ENCODE data around the gene SUPT3H. TPM values are rescaled to one million over a fixed set of nuclear protein-coding genes. Genes with fewer than 3 reads are reported as not detected.
"Not testable (repeated sequence)": the region's sequence is repeated elsewhere in the genome, so short reads cannot be mapped to it uniquely, and the experiment has no call there.

The SUPT3H gene
- total and polyA plus RNA-seq, 5 experiments from 2014 or later = 16.9 to 20.8 (median 20.0) TPM

DNA sequence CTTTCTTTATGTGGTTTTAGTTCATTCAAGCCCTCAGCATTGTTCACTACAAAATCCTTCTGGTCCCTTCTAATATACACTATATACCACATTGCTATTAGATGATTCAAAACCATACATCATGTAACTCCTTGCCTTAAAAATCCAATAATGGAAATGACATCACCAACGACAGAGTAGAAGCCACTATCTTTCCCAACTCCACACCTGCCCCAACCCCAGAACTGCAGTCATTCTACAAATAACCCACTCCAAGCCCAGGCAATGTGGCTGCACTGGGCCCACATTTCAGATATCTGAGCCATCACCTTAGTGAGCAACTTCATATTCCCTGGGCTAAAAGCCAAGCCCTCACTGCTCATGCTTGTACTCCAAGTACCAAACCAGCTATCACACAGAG is 72.2 kb downstream of the SUPT3H start:
- DNase-seq (no peak), ATAC-seq (no peak)
- Mint-ChIP-seq H3K4me3 (no peak overlapping the region), H3K36me3 (peaks cover 2 to 46% (median 26%) of the 10 kb centered on the region in 3 donors), H3K27me3 (no peaks in the 10 kb centered on the region), H3K4me1 (peaks cover 25 to 56% (median 39%) of the 10 kb centered on the region in 4 donors), H3K27ac (peak overlapping the region in 2 of 10 donors; percentile 0 to 18), H3K9me3 (peaks cover 3 to 37% (median 24%) of the 10 kb centered on the region in 9 donors)
- POLR2A ChIA-PET = no interaction called here

DNA sequence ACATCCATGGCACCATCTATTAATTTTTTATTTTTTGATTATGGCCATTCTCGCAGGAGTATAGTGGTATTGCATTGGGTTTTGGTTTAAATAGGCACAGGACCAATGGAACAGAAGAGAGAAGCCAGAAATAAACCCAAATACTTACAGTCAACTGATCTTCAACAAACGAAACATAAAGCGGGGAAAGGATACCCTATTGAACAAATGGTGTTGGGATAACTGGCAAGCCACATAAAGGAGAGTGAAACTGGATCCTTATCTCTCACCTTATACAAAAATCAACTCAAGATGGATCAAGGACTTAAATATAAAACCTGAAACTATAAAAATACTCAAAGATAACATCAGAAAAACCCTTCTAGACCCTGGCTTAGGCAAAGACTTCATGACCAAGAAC is 74.9 kb downstream of the SUPT3H start:
- DNase-seq (no peak), ATAC-seq (no peak)
- Mint-ChIP-seq H3K4me1 (peaks cover 6 to 47% (median 33%) of the 10 kb centered on the region in 4 donors), H3K27me3 (no peaks in the 10 kb centered on the region), H3K27ac (peak overlapping the region in 3 of 10 donors; percentile 40 to 44 (median 43)), H3K4me3 (no peak overlapping the region), H3K9me3 (peaks cover 0 to 18% (median 14%) of the 10 kb centered on the region in 9 donors), H3K36me3 (peaks cover 2 to 29% (median 18%) of the 10 kb centered on the region in 3 donors)
- POLR2A ChIA-PET = no interaction called here

DNA sequence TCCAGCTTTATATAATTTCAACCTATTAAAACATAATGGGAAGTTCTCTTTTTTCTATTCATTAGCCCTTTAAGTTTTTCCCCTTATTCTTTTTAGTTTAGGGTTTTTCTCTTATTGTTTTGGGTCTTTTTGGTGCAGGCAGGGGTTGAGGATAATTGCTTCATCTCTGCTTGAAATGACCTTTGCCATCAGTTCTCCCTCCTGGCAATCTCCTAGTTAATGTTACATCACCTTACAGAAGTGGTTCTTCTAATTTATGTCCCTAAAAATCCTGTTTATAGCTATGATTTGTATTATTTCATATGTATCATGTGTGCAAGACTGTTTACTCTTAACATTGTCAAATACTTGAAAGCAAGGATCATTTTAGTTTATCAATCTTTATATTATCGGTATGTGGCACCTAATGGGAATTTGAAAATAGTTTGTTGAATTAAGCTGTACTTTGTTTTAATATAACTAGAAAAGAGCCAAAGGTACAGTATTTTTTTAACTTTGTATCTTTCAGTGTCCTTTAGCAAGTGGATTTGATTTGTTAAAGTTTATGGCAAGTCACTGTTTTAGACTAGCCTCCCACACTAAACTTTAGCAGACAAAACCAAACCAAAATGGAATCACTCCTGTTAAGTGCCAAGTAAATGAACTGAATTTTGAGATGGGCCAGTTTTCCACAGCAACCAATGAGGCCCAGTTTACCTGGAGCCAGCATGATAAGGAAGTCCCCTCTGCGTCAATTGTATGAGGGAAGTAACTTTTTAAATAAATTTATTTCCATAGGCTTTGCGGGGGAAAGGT is 76.2 kb downstream of the SUPT3H start:
- Mint-ChIP-seq H3K9me3 (peaks cover 0 to 14% (median 10%) of the 10 kb centered on the region in 9 donors), H3K4me1 (peaks cover 9 to 50% (median 36%) of the 10 kb centered on the region in 4 donors), H3K27me3 (no peaks in the 10 kb centered on the region), H3K27ac (peak overlapping the region in 7 of 10 donors; percentile 16 to 86 (median 43)), H3K36me3 (peaks cover 0 to 21% (median 17%) of the 10 kb centered on the region in 3 donors), H3K4me3 (no peak overlapping the region)
- no peak for DNase-seq
- ATAC-seq = no peak
- POLR2A ChIA-PET = interaction anchor here (0.9 kb wide), 2 partner anchors 23 to 77 kb away, joined by 3 read pairs; partner anchors contain the start of gene SUPT3H

DNA sequence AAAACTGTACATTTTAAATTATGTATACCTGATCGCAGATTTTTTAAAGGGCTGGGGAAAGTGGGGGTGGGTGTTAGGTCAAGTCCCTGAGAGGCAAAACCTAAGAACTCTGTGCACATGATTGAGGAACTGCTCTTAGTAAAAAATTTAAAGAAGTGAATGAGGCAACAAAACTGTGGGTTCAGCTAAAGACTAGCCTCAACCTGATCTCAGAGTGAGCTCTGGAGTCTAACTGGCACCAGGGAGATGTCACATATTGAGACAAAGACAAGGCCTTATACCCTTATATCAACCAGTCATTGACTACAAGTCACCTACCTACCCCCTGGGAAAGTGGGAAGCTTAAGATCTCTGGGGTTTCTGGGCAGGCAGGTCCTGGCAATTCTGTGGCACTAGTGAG is 77.0 kb downstream of the SUPT3H start:
- Mint-ChIP-seq H3K27me3 (no peaks in the 10 kb centered on the region), H3K36me3 (peaks cover 0 to 13% (median 9%) of the 10 kb centered on the region in 3 donors), H3K4me3 (peak overlapping the region in 1 of 10 donors; percentile 1), H3K9me3 (peaks cover 0 to 7% (median 3%) of the 10 kb centered on the region in 9 donors), H3K27ac (peak overlapping the region in 8 of 10 donors; percentile 27 to 86 (median 68)), H3K4me1 (peaks cover 9 to 46% (median 31%) of the 10 kb centered on the region in 4 donors)
- no peak for ATAC-seq
- POLR2A ChIA-PET = interaction anchor here (0.6 to 0.9 kb wide), 3 partner anchors 15 to 77 kb away, joined by 3 read pairs; partner anchors contain the start of gene SUPT3H
- DNase-seq = no peak

DNA sequence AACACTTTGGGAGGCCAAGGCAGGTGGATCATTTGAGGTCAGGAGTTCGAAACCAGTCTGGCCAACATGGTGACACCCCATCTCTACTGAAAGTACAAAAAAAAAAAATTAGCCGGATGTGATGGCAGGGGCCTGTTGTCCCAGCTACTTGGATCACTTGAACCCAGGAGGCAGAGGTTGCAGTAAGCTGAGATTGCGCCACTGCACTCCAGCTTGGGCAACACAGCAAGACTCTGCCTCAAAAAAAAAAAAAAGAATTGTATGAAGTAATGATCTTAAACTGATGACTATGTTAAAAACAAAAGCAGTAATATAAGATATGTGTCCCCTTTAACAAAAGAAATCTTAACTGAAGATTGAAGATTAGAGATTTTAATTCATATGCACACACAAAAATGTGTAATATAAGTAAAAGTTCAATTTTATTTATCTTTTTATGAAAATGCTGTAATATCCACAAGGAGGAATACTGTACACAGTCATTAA is 78.6 kb downstream of the SUPT3H start:
- peak overlapping the region in 2 of 10 donors; percentile 10 to 11 for H3K27ac Mint-ChIP-seq
- H3K4me3 Mint-ChIP-seq = no peak overlapping the region
- H3K36me3 Mint-ChIP-seq = peaks cover 0 to 7% (median 5%) of the 10 kb centered on the region in 3 donors
- peaks cover 16 to 54% (median 37%) of the 10 kb centered on the region in 4 donors for H3K4me1 Mint-ChIP-seq
- H3K27me3 Mint-ChIP-seq = no peaks in the 10 kb centered on the region
- H3K9me3 Mint-ChIP-seq = peaks cover 0 to 5% (median 3%) of the 10 kb centered on the region in 9 donors
- POLR2A ChIA-PET = interaction anchor here (0.6 kb wide), 1 partner anchor 15 kb away, joined by 3 read pairs; no protein-coding TSS in a partner anchor
- ATAC-seq = no peak
- no peak for DNase-seq

DNA sequence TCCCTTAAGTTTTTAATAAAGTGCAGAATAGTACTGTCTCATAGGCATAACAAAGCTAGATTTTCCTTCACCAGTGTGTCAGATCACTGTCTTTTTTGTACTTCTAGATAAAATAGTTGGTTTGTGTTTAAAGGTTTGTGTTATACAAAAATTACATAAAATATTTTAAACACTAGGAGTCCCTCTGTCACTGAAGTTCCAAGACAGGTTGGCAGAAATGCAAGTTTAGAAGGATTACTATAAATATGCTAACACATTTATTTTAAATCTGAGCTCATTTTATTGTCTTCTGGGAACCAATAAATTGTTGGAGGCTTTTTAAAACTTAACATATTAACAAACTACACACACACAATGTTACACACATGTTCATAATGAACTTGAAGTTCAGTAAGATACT is 80.4 kb downstream of the SUPT3H start:
- Mint-ChIP-seq H3K27ac (peak overlapping the region in 6 of 10 donors; percentile 5 to 86 (median 31)), H3K4me1 (peaks cover 30 to 66% (median 49%) of the 10 kb centered on the region in 4 donors), H3K4me3 (no peak overlapping the region), H3K27me3 (no peaks in the 10 kb centered on the region), H3K36me3 (peaks cover 0 to 11% (median 11%) of the 10 kb centered on the region in 3 donors), H3K9me3 (peaks cover 4 to 18% (median 12%) of the 10 kb centered on the region in 9 donors)
- ATAC-seq = no peak
- DNase-seq = no peak
- POLR2A ChIA-PET = interaction anchor here (0.8 to 1.0 kb wide), 2 partner anchors 13 to 124 kb away, joined by 4 to 5 read pairs; no protein-coding TSS in a partner anchor

- peaks cover 0 to 16% (median 11%) of the 10 kb centered on the region in 3 donors for H3K36me3 Mint-ChIP-seq
These were observed 83.6 kb downstream of the SUPT3H start for GRCh38 chr6:45294065-45294701.

GRCh38 chr6:45293306-45293705 is 84.4 kb downstream of the SUPT3H start:
- peak overlapping the region; percentile 7 to 65 (median 47) for H3K4me3 Mint-ChIP-seq
- H3K9me3 Mint-ChIP-seq = peaks cover 5 to 34% (median 12%) of the 10 kb centered on the region in 9 donors
- POLR2A ChIA-PET = interaction anchor here (1.0 kb wide), 1 partner anchor 18 kb away, joined by 3 read pairs; no protein-coding TSS in a partner anchor
- no peak for ATAC-seq
- peaks cover 0 to 16% (median 11%) of the 10 kb centered on the region in 3 donors for H3K36me3 Mint-ChIP-seq
- H3K27me3 Mint-ChIP-seq = no peaks in the 10 kb centered on the region
- DNase-seq = peak in 3 of 10 donors; percentile 6 to 53 (median 50)
- peak overlapping the region; percentile 32 to 91 (median 74) for H3K27ac Mint-ChIP-seq
- peaks cover 19 to 60% (median 43%) of the 10 kb centered on the region in 4 donors for H3K4me1 Mint-ChIP-seq

More at GRCh38 chr6:45294065-45294701, 83.6 kb downstream of the SUPT3H start:
- ATAC-seq, H3K27me3 Mint-ChIP-seq, POLR2A ChIA-PET, DNase-seq: not testable (repeated sequence)
- H3K4me1 Mint-ChIP-seq = peaks cover 21 to 62% (median 43%) of the 10 kb centered on the region in 4 donors
- H3K4me3 Mint-ChIP-seq = peak overlapping the region in 6 of 10 donors; percentile 13 to 54 (median 37)
- H3K27ac Mint-ChIP-seq = peak overlapping the region in 8 of 10 donors; percentile 32 to 88 (median 78)
- H3K9me3 Mint-ChIP-seq = peaks cover 5 to 34% (median 12%) of the 10 kb centered on the region in 9 donors

DNA sequence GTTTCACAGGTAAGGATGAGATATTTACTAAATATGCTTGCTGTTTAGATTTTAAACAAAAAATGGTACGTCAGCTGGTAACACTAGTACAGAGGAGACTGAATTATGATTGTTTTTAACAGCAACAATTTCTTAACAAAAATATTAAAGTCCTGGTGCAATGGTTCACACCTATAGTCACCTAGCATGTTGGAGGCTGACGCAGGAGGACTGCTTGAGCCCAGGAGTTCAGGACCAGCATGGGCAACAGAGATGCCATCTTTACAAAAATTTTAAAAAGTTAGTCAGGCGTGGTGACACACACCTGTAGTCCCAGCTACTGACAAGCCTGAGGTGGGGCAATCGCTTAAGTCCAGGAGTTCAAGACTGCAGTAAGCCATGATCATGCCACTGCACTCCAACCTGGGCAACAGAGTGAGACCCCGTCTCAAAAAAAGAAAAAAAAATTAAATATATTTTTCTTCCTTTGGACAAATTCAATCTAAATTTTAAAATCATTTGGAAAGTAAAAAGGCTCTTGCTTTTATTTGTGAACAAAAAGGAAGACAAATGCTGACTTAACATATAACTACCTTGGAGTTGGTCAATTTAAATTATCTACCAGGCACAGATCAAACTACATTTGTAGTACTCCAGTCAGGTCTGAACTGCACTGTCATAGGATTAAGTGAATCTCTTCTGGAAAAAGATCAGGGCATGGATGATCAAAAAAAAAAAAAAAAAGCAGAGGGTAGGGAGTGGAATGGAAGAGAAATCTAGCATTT is 87.8 kb downstream of the SUPT3H start:
- ATAC-seq = no peak
- H3K4me3 Mint-ChIP-seq = no peak overlapping the region
- POLR2A ChIA-PET = interaction anchor here (0.7 kb wide), 1 partner anchor 409 kb away, joined by 4 read pairs; no protein-coding TSS in a partner anchor

DNA sequence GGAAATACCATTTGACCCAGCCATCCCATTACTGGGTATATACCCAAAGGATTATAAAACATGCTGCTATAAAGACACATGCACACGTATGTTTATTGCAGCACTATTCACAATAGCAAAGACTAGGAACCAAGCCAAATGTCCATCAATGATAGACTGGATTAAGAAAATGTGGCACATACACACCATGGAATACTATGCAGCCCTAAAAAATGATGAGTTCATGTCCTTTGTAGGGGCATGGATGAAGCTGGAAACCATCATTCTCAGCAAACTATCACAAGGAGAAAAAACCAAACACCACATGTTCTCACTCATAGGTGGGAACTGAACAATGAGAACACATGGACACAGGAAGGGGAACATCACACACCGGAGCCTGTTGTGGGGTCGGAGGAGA is 91.0 kb downstream of the SUPT3H start:
- H3K27ac Mint-ChIP-seq, POLR2A ChIA-PET, DNase-seq, H3K27me3 Mint-ChIP-seq, ATAC-seq, H3K4me3 Mint-ChIP-seq: not testable (repeated sequence)
- Mint-ChIP-seq H3K9me3 (peaks cover 0 to 18% (median 6%) of the 10 kb centered on the region in 9 donors), H3K36me3 (peaks cover 2 to 10% (median 7%) of the 10 kb centered on the region in 3 donors), H3K4me1 (peaks cover 5 to 22% (median 15%) of the 10 kb centered on the region in 4 donors)

More for the DNA sequence above, 87.8 kb downstream of the SUPT3H start:
- peak overlapping the region in 1 of 10 donors; percentile 57 for H3K27ac Mint-ChIP-seq
- peaks cover 16 to 39% (median 30%) of the 10 kb centered on the region in 4 donors for H3K4me1 Mint-ChIP-seq
- H3K27me3 Mint-ChIP-seq = no peaks in the 10 kb centered on the region
- H3K36me3 Mint-ChIP-seq = peaks cover 0 to 18% (median 11%) of the 10 kb centered on the region in 3 donors
- DNase-seq = no peak
- peaks cover 5 to 34% (median 12%) of the 10 kb centered on the region in 9 donors for H3K9me3 Mint-ChIP-seq

DNA sequence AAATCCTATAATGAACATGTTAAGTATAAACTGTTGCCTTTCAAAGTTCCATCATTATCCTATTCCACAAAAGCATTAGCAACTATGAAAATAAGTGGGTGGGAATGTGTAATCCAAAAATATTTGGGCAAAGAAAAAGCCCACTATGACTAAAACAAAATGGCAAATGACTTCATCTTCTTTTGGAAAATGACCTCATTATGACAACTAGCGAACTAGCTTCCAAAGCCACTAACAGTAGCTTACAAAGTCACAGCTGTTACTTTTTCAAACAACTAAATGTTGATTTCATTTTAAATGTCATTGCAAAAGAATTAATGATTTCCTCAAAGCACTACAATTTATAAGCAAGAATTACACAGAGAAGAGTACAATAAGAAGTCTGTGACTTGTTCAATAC is 99.4 kb downstream of the SUPT3H start:
- POLR2A ChIA-PET = no interaction called here
- no peaks in the 10 kb centered on the region for H3K27me3 Mint-ChIP-seq
- no peak overlapping the region for H3K27ac Mint-ChIP-seq
- ATAC-seq (no peak), DNase-seq (no peak)
- H3K4me1 Mint-ChIP-seq = peaks cover 0 to 9% (median 6%) of the 10 kb centered on the region in 4 donors
- H3K4me3 Mint-ChIP-seq = no peak overlapping the region
- peaks cover 0 to 19% (median 11%) of the 10 kb centered on the region in 9 donors for H3K9me3 Mint-ChIP-seq
- peaks cover 2 to 27% (median 26%) of the 10 kb centered on the region in 3 donors for H3K36me3 Mint-ChIP-seq

Measured in naive thymus-derived CD8-positive, alpha-beta T cell (primary cell).